ENCODE results near the gene EPHA6. TPM values are rescaled to one million over a fixed set of nuclear protein-coding genes. Genes with fewer than 3 reads are reported as not detected.

The EPHA6 gene
- total RNA-seq, 1 experiment from 2014 or later: 2.7 TPM

GRCh38 chr3:97720417-97720816 is 906.0 kb downstream of the EPHA6 start:
- no peak overlapping the region for H3K4me3 ChIP-seq (ENCODE audit: low read depth, low read length)
- Mint-ChIP-seq H3K27ac (ENCODE audit: unreplicated experiment) (no peak overlapping the region), H3K27me3 (ENCODE audit: insufficient read depth, unreplicated experiment) (peaks cover 6% of the 10 kb centered on the region), H3K9me3 (ENCODE audit: unreplicated experiment) (no peaks in the 10 kb centered on the region), H3K4me3 (ENCODE audit: unreplicated experiment) (no peak overlapping the region), H3K4me1 (ENCODE audit: low read depth, unreplicated experiment) (no peaks in the 10 kb centered on the region), H3K36me3 (ENCODE audit: insufficient read depth, unreplicated experiment) (no peaks in the 10 kb centered on the region)
- H3K4me1 ChIP-seq: no peaks in the 10 kb centered on the region
- no peaks in the 10 kb centered on the region; the same call in 1 of the 2 replicates for H3K27me3 ChIP-seq (replicated peaks; ENCODE audit: control insufficient read depth, insufficient read depth, low read length)
- no peak for DNase-seq
- H3K9me3 ChIP-seq: no peaks in the 10 kb centered on the region
- H3K36me3 ChIP-seq (ENCODE audit: control insufficient read depth, insufficient read depth, low read length): no peaks in the 10 kb centered on the region
- TF ChIP-seq CTCF (IDR thresholded peaks at IDR 0.05; ENCODE audit: insufficient read depth in 1 of 2, low read depth in 1 of 2, low read length in 1 of 2, severe bottlenecking in 1 of 2, unreplicated experiment in 1 of 2): no peak
- BruUV-seq (replicated peaks): no TSS peak
- ChIA-PET CTCF (no interaction called here), POLR2A (no interaction called here)
- intact Hi-C loops (cut with micrococcal nuclease; ENCODE audit: unreplicated experiment): no loop called here

- no peak for TF ChIP-seq CTCF (IDR thresholded peaks at IDR 0.05; ENCODE audit: insufficient read depth in 1 of 2, low read depth in 1 of 2, low read length in 1 of 2, severe bottlenecking in 1 of 2, unreplicated experiment in 1 of 2)
- H3K4me3 ChIP-seq (ENCODE audit: low read depth, low read length): no peak overlapping the region
- Mint-ChIP-seq H3K27me3 (ENCODE audit: insufficient read depth, unreplicated experiment) (peaks cover 2% of the 10 kb centered on the region), H3K27ac (ENCODE audit: unreplicated experiment) (no peak overlapping the region), H3K4me1 (ENCODE audit: low read depth, unreplicated experiment) (no peaks in the 10 kb centered on the region), H3K9me3 (ENCODE audit: unreplicated experiment) (no peaks in the 10 kb centered on the region), H3K36me3 (ENCODE audit: insufficient read depth, unreplicated experiment) (no peaks in the 10 kb centered on the region), H3K4me3 (ENCODE audit: unreplicated experiment) (no peak overlapping the region)
- intact Hi-C loops (cut with micrococcal nuclease; ENCODE audit: unreplicated experiment): no loop called here
- no peaks in the 10 kb centered on the region for H3K36me3 ChIP-seq (ENCODE audit: control insufficient read depth, insufficient read depth, low read length)
- DNase-seq: no peak
- H3K9me3 ChIP-seq: no peaks in the 10 kb centered on the region
- no TSS peak for BruUV-seq (replicated peaks)
- H3K4me1 ChIP-seq: no peaks in the 10 kb centered on the region
- POLR2A ChIA-PET: no interaction called here
- H3K27me3 ChIP-seq (replicated peaks; ENCODE audit: control insufficient read depth, insufficient read depth, low read length): no peaks in the 10 kb centered on the region; the same call in 1 of the 2 replicates
- CTCF ChIA-PET: interaction anchor here (0.6 kb wide), 1 partner anchor 152 kb away, joined by 3 read pairs; no protein-coding TSS in a partner anchor
These were observed 907.1 kb downstream of the EPHA6 start for GRCh38 chr3:97721446-97721845.

- H3K4me1 ChIP-seq: no peaks in the 10 kb centered on the region
- intact Hi-C loops (cut with micrococcal nuclease; ENCODE audit: unreplicated experiment): no loop called here
- no peak overlapping the region for H3K27ac Mint-ChIP-seq (ENCODE audit: unreplicated experiment)
- BruUV-seq (replicated peaks): no TSS peak
- no peaks in the 10 kb centered on the region for H3K36me3 Mint-ChIP-seq (ENCODE audit: insufficient read depth, unreplicated experiment)
- TF ChIP-seq CTCF (IDR thresholded peaks at IDR 0.05; ENCODE audit: insufficient read depth in 1 of 2, low read depth in 1 of 2, low read length in 1 of 2, severe bottlenecking in 1 of 2, unreplicated experiment in 1 of 2): no peak
- H3K27me3 Mint-ChIP-seq (ENCODE audit: insufficient read depth, unreplicated experiment): peaks cover 2% of the 10 kb centered on the region
- H3K4me3 ChIP-seq (ENCODE audit: low read depth, low read length): no peak overlapping the region
- H3K9me3 Mint-ChIP-seq (ENCODE audit: unreplicated experiment): no peaks in the 10 kb centered on the region
- no peaks in the 10 kb centered on the region for H3K27me3 ChIP-seq (replicated peaks; ENCODE audit: control insufficient read depth, insufficient read depth, low read length)
- H3K36me3 ChIP-seq (ENCODE audit: control insufficient read depth, insufficient read depth, low read length): no peaks in the 10 kb centered on the region
- H3K4me3 Mint-ChIP-seq (ENCODE audit: unreplicated experiment): no peak overlapping the region
- CTCF ChIA-PET: no interaction called here
- no peaks in the 10 kb centered on the region for H3K4me1 Mint-ChIP-seq (ENCODE audit: low read depth, unreplicated experiment)
- POLR2A ChIA-PET: no interaction called here
- DNase-seq: no peak
- H3K9me3 ChIP-seq: no peaks in the 10 kb centered on the region
These were observed 922.5 kb downstream of the EPHA6 start for GRCh38 chr3:97736928-97737327.

All from Caco-2 (cell line).